ENCODE measurements around the gene PPP1R14D.

The PPP1R14D gene

DNA sequence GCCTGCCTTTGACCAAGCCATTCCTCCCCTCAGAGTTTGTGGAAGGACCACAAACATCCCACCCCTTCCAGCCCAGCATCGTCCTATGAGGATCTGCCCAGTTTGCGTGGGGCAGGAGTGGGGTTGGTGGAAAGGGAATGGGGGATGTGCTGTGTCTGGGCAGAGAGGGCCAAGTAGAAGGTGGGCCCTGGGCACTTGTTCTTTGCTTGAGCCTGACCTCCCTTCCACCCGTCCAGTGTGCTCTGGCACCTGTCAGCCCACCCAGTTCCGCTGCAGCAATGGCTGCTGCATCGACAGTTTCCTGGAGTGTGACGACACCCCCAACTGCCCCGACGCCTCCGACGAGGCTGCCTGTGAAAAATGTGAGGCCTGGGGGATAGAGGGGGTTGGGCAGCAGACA is 25.7 kb upstream of the PPP1R14D start:
- no peak overlapping the region for H3K4me3 ChIP-seq (ENCODE audit: insufficient read depth, low read length, poor library complexity, severe bottlenecking)
- no peaks in the 10 kb centered on the region for H3K27me3 ChIP-seq (ENCODE audit: low read length)
- no peak overlapping the region for H3K4me2 ChIP-seq (ENCODE audit: low read depth, low read length, poor library complexity, severe bottlenecking)
- no peaks in the 10 kb centered on the region for H4K20me1 ChIP-seq (ENCODE audit: low read depth, low read length)
- H2AFZ ChIP-seq (ENCODE audit: low read depth, low read length, severe bottlenecking), result no peak overlapping the region
- no peaks in the 10 kb centered on the region for H3K79me2 ChIP-seq (ENCODE audit: insufficient read depth, low read length)
- H3K36me3 ChIP-seq (ENCODE audit: low read length), result no peaks in the 10 kb centered on the region
- H3F3A ChIP-seq (ENCODE audit: insufficient read depth), result no peaks in the 10 kb centered on the region
- TF ChIP-seq CTCF (IDR thresholded peaks at IDR 0.05; ENCODE audit: insufficient read depth, low read length, poor library complexity, severe bottlenecking) (no peak), EZH2phosphoT487 (conservative IDR thresholded peaks at IDR 0.05; ENCODE audit: low read length) (no peak)
- no peak overlapping the region for H3K27ac ChIP-seq (ENCODE audit: low read depth, low read length)
- H3K9ac ChIP-seq (ENCODE audit: low read length), result no peak overlapping the region
- no peaks in the 10 kb centered on the region for H3K9me3 ChIP-seq (ENCODE audit: insufficient read depth, low read length)
- H3K9me2 ChIP-seq (replicated peaks; ENCODE audit: insufficient read depth, low read length), result no peaks in the 10 kb centered on the region

GRCh38 chr15:40853241-40853890 is 24.9 kb upstream of the PPP1R14D start:
- Histone ChIP-seq H3K9me2 (replicated peaks; ENCODE audit: insufficient read depth, low read length) (no peaks in the 10 kb centered on the region), H3K4me2 (ENCODE audit: low read depth, low read length, poor library complexity, severe bottlenecking) (no peak overlapping the region), H3K4me3 (ENCODE audit: insufficient read depth, low read length, poor library complexity, severe bottlenecking) (no peak overlapping the region), H3K27me3 (ENCODE audit: low read length) (no peaks in the 10 kb centered on the region), H3K79me2 (ENCODE audit: insufficient read depth, low read length) (no peaks in the 10 kb centered on the region), H3K9ac (ENCODE audit: low read length) (no peak overlapping the region), H3K27ac (ENCODE audit: low read depth, low read length) (no peak overlapping the region), H2AFZ (ENCODE audit: low read depth, low read length, severe bottlenecking) (no peak overlapping the region), H3K36me3 (ENCODE audit: low read length) (no peaks in the 10 kb centered on the region), H3F3A (ENCODE audit: insufficient read depth) (no peaks in the 10 kb centered on the region), H3K9me3 (ENCODE audit: insufficient read depth, low read length) (no peaks in the 10 kb centered on the region), H4K20me1 (ENCODE audit: low read depth, low read length) (no peaks in the 10 kb centered on the region)
- no peak for TF ChIP-seq CTCF (IDR thresholded peaks at IDR 0.05; ENCODE audit: insufficient read depth, low read length, poor library complexity, severe bottlenecking)
- no peak for TF ChIP-seq EZH2phosphoT487 (conservative IDR thresholded peaks at IDR 0.05; ENCODE audit: low read length)

- Histone ChIP-seq H3K79me2 (ENCODE audit: insufficient read depth, low read length) (no peaks in the 10 kb centered on the region), H3K4me3 (ENCODE audit: insufficient read depth, low read length, poor library complexity, severe bottlenecking) (no peak overlapping the region), H3K9me2 (replicated peaks; ENCODE audit: insufficient read depth, low read length) (no peaks in the 10 kb centered on the region), H3K9ac (ENCODE audit: low read length) (no peak overlapping the region), H3F3A (ENCODE audit: insufficient read depth) (no peaks in the 10 kb centered on the region), H3K9me3 (ENCODE audit: insufficient read depth, low read length) (no peaks in the 10 kb centered on the region), H3K4me2 (ENCODE audit: low read depth, low read length, poor library complexity, severe bottlenecking) (no peak overlapping the region), H3K27me3 (ENCODE audit: low read length) (no peaks in the 10 kb centered on the region), H3K27ac (ENCODE audit: low read depth, low read length) (no peak overlapping the region), H4K20me1 (ENCODE audit: low read depth, low read length) (no peaks in the 10 kb centered on the region), H2AFZ (ENCODE audit: low read depth, low read length, severe bottlenecking) (no peak overlapping the region), H3K36me3 (ENCODE audit: low read length) (no peaks in the 10 kb centered on the region)
- no peak for TF ChIP-seq CTCF (IDR thresholded peaks at IDR 0.05; ENCODE audit: insufficient read depth, low read length, poor library complexity, severe bottlenecking)
- no peak for TF ChIP-seq EZH2phosphoT487 (conservative IDR thresholded peaks at IDR 0.05; ENCODE audit: low read length)
These were observed 24.0 kb upstream of the PPP1R14D start for GRCh38 chr15:40852529-40852928.

Data from SU-DHL-6 (cell line).